SU-DHL-6 (cell line): ENCODE results near the gene KLK13.

Experiments used
- H2AFZ ChIP-seq: fragments of 200-600 bp; sonication (generic); 2 replicates; pipeline ENCODE4 v1.6.1; 2014; ENCODE audit warnings: low read depth, mild to moderate bottlenecking, moderate library complexity, mixed read lengths, antibody characterized with exemption, low read length; ENCODE audit not compliant: severe bottlenecking
- H3F3A ChIP-seq: fragments of 200-600 bp; shearing (Covaris generic); 2 replicates; pipeline ENCODE4 v1.6.0; 2016; ENCODE audit warnings: antibody characterized with exemption, mild to moderate bottlenecking; ENCODE audit not compliant: insufficient read depth
- H3K27ac ChIP-seq: fragments of 200-600 bp; sonication (generic); 2 replicates; pipeline ENCODE4 v1.5.1; 2016; ENCODE audit warnings: low read depth, mild to moderate bottlenecking, low read length, moderate library complexity, mixed read lengths
- H3K27me3 ChIP-seq: fragments of 200-600 bp; sonication (generic), shearing (Covaris generic); 2 replicates; pipeline ENCODE4 v1.6.0; 2014; ENCODE audit warnings: mild to moderate bottlenecking, low read length
- H3K36me3 ChIP-seq: fragments of 200-600 bp; sonication (generic); 2 replicates; pipeline ENCODE4 v1.6.1; 2014; ENCODE audit warnings: mild to moderate bottlenecking, low read length, mixed read lengths
- H3K4me2 ChIP-seq: fragments of 300-600, 200-600 bp; shearing (Covaris generic), sonication (generic); 2 replicates; pipeline ENCODE4 v1.6.0; 2014; ENCODE audit warnings: low read length, low read depth, mild to moderate bottlenecking; ENCODE audit not compliant: poor library complexity, severe bottlenecking
- H3K4me3 ChIP-seq: fragments of 200-600 bp; sonication (generic); 2 replicates; pipeline ENCODE4 v1.5.1; 2014; ENCODE audit warnings: antibody characterized with exemption, low read length, mild to moderate bottlenecking, mixed read lengths; ENCODE audit not compliant: insufficient read depth, poor library complexity, severe bottlenecking
- H3K79me2 ChIP-seq: fragments of 200-600 bp; sonication (generic); 2 replicates; pipeline ENCODE4 v1.6.1; 2014; ENCODE audit warnings: mild to moderate bottlenecking, low read length, moderate library complexity; ENCODE audit not compliant: insufficient read depth
- H3K9ac ChIP-seq: fragments of 200-600 bp; sonication (generic); 2 replicates; pipeline ENCODE4 v1.7.0; 2014; ENCODE audit warnings: mild to moderate bottlenecking, low read length
- H3K9me2 ChIP-seq: fragments of 200-600 bp; sonication (generic); replicated peaks from 2 replicates; pipeline ENCODE4 v1.6.1; 2014; ENCODE audit warnings: low read length; ENCODE audit not compliant: insufficient read depth
- H3K9me3 ChIP-seq: fragments of 200-600 bp; sonication (generic); 2 replicates; pipeline ENCODE4 v1.6.1; 2014; ENCODE audit warnings: low read length, mixed read lengths; ENCODE audit not compliant: insufficient read depth
- H4K20me1 ChIP-seq: fragments of 200-600 bp; sonication (generic); 2 replicates; pipeline ENCODE4 v1.6.1; 2014; ENCODE audit warnings: low read depth, mild to moderate bottlenecking, antibody characterized with exemption, low read length, moderate library complexity, mixed read lengths
- EZH2phosphoT487 ChIP-seq: fragments of 200-600 bp; sonication (generic), shearing (Covaris generic); conservative IDR thresholded peaks from 2 replicates; pipeline ENCODE4 v1.6.1; 2018; ENCODE audit warnings: mild to moderate bottlenecking, antibody characterized with exemption, low read length, moderate library complexity, mixed read lengths
- TF ChIP-seq, protein P1 (sequence below): fragments of 200-600 bp; sonication (generic); IDR thresholded peaks from one replicate; pipeline ENCODE4 v1.5.1; 2017; ENCODE audit warnings: antibody characterized with exemption, mild to moderate bottlenecking, low read length, moderate library complexity; ENCODE audit not compliant: insufficient read depth, poor library complexity, severe bottlenecking

Gene KLK13, protein sequence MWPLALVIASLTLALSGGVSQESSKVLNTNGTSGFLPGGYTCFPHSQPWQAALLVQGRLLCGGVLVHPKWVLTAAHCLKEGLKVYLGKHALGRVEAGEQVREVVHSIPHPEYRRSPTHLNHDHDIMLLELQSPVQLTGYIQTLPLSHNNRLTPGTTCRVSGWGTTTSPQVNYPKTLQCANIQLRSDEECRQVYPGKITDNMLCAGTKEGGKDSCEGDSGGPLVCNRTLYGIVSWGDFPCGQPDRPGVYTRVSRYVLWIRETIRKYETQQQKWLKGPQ

DNA sequence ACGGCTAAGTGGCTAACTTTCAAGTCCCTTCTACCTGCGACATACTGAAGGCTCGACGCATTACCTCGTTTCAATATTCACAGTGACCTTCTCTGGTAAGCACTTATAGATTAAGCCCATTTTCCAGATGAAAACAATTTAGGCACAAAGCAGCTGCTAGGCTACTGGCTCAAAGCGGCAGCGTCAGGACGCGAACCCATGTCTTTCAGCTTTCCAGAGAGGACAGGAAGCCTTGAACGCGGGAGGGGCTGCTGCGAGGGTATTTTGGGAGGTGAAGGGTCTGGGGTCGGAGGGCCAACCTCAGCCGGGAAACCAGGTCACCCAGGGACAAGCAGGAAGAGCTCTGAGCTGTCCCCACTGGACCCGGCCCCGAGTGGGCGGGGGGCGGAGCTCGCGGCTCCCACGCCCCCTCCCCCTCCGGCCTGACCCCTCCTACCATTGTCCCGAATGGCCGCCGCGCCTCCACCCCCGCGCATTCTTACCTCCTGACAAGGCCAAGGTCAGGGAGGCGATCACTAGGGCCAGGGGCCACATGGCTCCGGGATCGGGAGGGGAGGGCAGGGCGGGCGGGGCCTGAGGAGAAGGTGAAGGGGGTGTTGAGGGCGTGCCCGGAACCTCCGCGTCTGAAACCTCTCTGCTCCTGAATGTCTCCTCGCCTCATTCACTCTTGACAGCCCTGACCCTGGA, at the start of gene KLK13:
Gene KLK13 (minus strand): TSS at position 559 of the 687 bp plus-strand sequence. CDS start 25 bp downstream, at position 534.
- Histone ChIP-seq H3K4me2 (no peak within 1 kb of the TSS), H3K9me3 (no peaks in the 10 kb centered on the region), H3K36me3 (no peaks in the 10 kb centered on the region), H4K20me1 (no peaks in the 10 kb centered on the region), H3K9ac (no peak within 1 kb of the TSS), H3K27me3 (no peaks in the 10 kb centered on the region), H2AFZ (no peak within 1 kb of the TSS), H3K9me2 (no peaks in the 10 kb centered on the region), H3K4me3 (no peak within 1 kb of the TSS), H3K79me2 (no peaks in the 10 kb centered on the region), H3F3A (no peaks in the 10 kb centered on the region), H3K27ac (no peak within 1 kb of the TSS)
- no peak for TF ChIP-seq EZH2phosphoT487
- TF ChIP-seq, protein P1, sequence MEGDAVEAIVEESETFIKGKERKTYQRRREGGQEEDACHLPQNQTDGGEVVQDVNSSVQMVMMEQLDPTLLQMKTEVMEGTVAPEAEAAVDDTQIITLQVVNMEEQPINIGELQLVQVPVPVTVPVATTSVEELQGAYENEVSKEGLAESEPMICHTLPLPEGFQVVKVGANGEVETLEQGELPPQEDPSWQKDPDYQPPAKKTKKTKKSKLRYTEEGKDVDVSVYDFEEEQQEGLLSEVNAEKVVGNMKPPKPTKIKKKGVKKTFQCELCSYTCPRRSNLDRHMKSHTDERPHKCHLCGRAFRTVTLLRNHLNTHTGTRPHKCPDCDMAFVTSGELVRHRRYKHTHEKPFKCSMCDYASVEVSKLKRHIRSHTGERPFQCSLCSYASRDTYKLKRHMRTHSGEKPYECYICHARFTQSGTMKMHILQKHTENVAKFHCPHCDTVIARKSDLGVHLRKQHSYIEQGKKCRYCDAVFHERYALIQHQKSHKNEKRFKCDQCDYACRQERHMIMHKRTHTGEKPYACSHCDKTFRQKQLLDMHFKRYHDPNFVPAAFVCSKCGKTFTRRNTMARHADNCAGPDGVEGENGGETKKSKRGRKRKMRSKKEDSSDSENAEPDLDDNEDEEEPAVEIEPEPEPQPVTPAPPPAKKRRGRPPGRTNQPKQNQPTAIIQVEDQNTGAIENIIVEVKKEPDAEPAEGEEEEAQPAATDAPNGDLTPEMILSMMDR = no peak

DNA sequence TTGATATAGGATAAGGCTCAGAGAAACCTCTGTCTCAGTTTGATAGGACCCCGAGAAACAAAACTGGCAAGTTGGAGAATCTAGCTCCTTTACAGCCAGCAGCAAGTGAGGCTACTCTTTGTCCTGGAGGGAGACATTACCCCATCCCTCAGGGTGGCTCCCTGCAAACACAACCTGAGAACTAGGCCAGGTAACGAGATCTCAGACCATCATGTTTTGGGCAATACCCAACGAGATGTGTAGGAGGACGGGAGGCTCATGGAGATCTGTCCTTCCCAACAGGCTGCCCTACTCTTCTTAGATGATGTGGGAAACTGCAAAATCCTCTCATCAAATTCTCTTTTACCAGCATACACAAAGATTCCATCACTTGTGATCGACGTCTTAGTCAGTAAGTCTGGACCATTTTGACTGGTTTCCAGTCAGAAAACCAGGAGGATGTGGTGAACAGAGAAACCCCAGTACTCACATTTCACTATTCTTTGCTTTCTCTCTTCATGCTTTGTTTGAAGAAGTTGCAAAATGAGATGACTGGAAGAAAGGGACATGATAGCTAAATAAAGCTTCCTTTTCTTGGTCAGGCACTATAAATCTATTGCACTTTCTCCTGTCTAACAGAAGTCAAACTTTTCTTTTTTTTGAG, 49.3 kb upstream of the KLK13 start:
- Histone ChIP-seq H3K36me3 (no peaks in the 10 kb centered on the region), H3K4me2 (no peak overlapping the region), H3K9ac (no peak overlapping the region), H3K4me3 (no peak overlapping the region), H3K9me3 (no peaks in the 10 kb centered on the region), H2AFZ (no peak overlapping the region), H3F3A (no peaks in the 10 kb centered on the region), H3K27ac (no peak overlapping the region), H4K20me1 (no peaks in the 10 kb centered on the region), H3K27me3 (no peaks in the 10 kb centered on the region), H3K9me2 (no peaks in the 10 kb centered on the region), H3K79me2 (no peaks in the 10 kb centered on the region)
- TF ChIP-seq, protein P1 = no peak
- TF ChIP-seq EZH2phosphoT487 = no peak

DNA sequence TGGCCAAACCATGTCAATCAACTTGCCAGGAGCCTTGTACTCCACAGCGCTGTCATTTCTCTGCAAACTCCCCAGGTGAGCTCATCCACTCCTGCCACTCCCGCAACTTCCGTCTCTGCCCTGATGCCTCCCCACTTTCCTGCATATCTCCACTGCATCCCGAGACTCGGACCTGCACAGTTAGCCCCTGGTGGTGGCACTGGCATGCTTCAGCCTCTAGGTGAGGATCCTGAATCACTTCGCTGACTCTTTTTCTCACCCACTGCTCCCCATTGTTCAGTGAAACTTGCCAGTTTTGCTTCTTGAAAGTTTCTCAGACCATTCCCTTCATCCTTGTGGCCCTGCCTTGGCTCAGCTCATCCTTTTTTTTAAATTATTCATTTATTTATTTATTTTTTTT, 46.7 kb upstream of the KLK13 start:
- Histone ChIP-seq H3K4me2 (no peak overlapping the region), H3K27me3 (no peaks in the 10 kb centered on the region), H3F3A (no peaks in the 10 kb centered on the region), H2AFZ (no peak overlapping the region), H3K9ac (no peak overlapping the region), H4K20me1 (no peaks in the 10 kb centered on the region), H3K36me3 (no peaks in the 10 kb centered on the region), H3K9me2 (no peaks in the 10 kb centered on the region), H3K27ac (no peak overlapping the region), H3K4me3 (no peak overlapping the region), H3K79me2 (peaks cover 13% of the 10 kb centered on the region), H3K9me3 (no peaks in the 10 kb centered on the region)
- TF ChIP-seq, protein P1 = no peak
- no peak for TF ChIP-seq EZH2phosphoT487
